PC-9 (cell line): Measurements from ENCODE around the gene IRF2BPL. TPM values are rescaled to one million over a fixed set of nuclear protein-coding genes. Genes with fewer than 3 reads are reported as not detected.

Source experiments
- Bru-seq: library from RNA; stranded (reverse); fragments of 400-500 nt; gene quantifications from one replicate; lab custom pipeline; 2021; lab: Mats Ljungman, UMichigan
- BruChase-seq, 2 experiments: library from RNA; stranded (reverse); fragments of 400-500 nt; gene quantifications; one replicate each; lab custom pipeline; 2021; lab: Mats Ljungman, UMichigan
- BruUV-seq: library from RNA; stranded (reverse); fragments of 400-500 nt; replicated peaks from 2 replicates; lab custom pipeline; 2021; lab: Mats Ljungman, UMichigan
- CTCF ChIA-PET: fragments of 300-600 bp; sonication (Branson Sonifier 250); formaldehyde crosslinking; loops from one replicate; lab custom pipeline; 2022; ENCODE audit warnings: antibody characterized with exemption; lab: Charles Lee
- POLR2A ChIA-PET: fragments of 300-600 bp; sonication (Branson Sonifier 250); formaldehyde crosslinking; loops from one replicate; lab custom pipeline; 2022; ENCODE audit warnings: antibody characterized with exemption; ENCODE audit not compliant: unreplicated experiment; lab: Charles Lee
- DNase-seq, 2 experiments: peaks; one replicate each; pipeline versions ENCODE4 v3.0.0 to v3.0.0-alpha.2; 2015 to 2022; ENCODE audit warnings: mixed read lengths in 1 of 2
- H2AFZ ChIP-seq: fragments of 200-600 bp; sonication (generic); 2 replicates; pipeline ENCODE4 v1.8.1; 2017; ENCODE audit warnings: antibody characterized with exemption
- H3F3A ChIP-seq: fragments of 200-600 bp; sonication (generic); 2 replicates; pipeline ENCODE4 v1.8.1; 2017; ENCODE audit warnings: antibody characterized with exemption, mild to moderate bottlenecking, low read depth; ENCODE audit not compliant: insufficient read depth
- H3K27ac ChIP-seq: fragments of 200-600 bp; sonication (generic); 2 replicates; pipeline ENCODE4 v1.6.1; 2016; ENCODE audit warnings: mixed run types
- H3K27me3 ChIP-seq: fragments of 200-600 bp; sonication (generic); 2 replicates; pipeline ENCODE4 v1.6.1; 2016; ENCODE audit warnings: low read depth, mixed run types; ENCODE audit not compliant: insufficient read depth
- H3K36me3 ChIP-seq: fragments of 200-600 bp; sonication (generic); 2 replicates; pipeline ENCODE4 v1.6.1; 2016; ENCODE audit warnings: low read depth, mixed run types
- H3K4me1 ChIP-seq: fragments of 200-600 bp; sonication (generic); replicated peaks from 2 replicates; pipeline ENCODE4 v1.6.1; 2016; ENCODE audit warnings: mixed run types; ENCODE audit not compliant: insufficient read depth
- H3K4me2 ChIP-seq: fragments of 200-600 bp; sonication (generic); 2 replicates; pipeline ENCODE4 v1.6.1; 2017; ENCODE audit warnings: mixed run types
- H3K4me3 ChIP-seq: fragments of 200-600 bp; sonication (generic); 2 replicates; pipeline ENCODE4 v1.6.1; 2016; ENCODE audit warnings: mixed run types
- H3K79me2 ChIP-seq: fragments of 200-600 bp; sonication (generic); 2 replicates; pipeline ENCODE4 v1.6.1; 2017; ENCODE audit warnings: low read depth, mixed run types
- H3K9me2 ChIP-seq: fragments of 200-600 bp; sonication (generic); 2 replicates; pipeline ENCODE4 v1.8.1; 2017; ENCODE audit warnings: mild to moderate bottlenecking; ENCODE audit not compliant: insufficient read depth
- H3K9me3 ChIP-seq: fragments of 200-600 bp; sonication (generic); 2 replicates; pipeline ENCODE4 v1.8.1; 2016; ENCODE audit warnings: low read depth; ENCODE audit not compliant: insufficient read depth
- H4K20me1 ChIP-seq: fragments of 200-600 bp; sonication (generic); 2 replicates; pipeline ENCODE4 v1.8.1; 2017; ENCODE audit not compliant: insufficient read depth
- EZH2 ChIP-seq: fragments of 200-600 bp; sonication (generic); IDR thresholded peaks from 2 replicates; pipeline ENCODE4 v1.8.0; 2017; ENCODE audit warnings: antibody characterized with exemption, low read depth
- intact Hi-C: fragments of 100-400 bp; cut with micrococcal nuclease; formaldehyde crosslinking; loops from one replicate; pipeline ENCODE4 v1.10.0; 2022; ENCODE audit not compliant: unreplicated experiment
- long read RNA-seq: library from polyadenylated mRNA; stranded (forward); transcript quantifications from one replicate; pipeline ENCODE4 v2.0.0, GENCODE V29; 2022
- total RNA-seq: library from RNA; stranded (reverse); gene quantifications from 2 replicates; pipeline ENCODE4 v1.2.3, GENCODE V29; 2021
- TF ChIP-seq, protein P1 (sequence below): fragments of 200-600 bp; sonication (generic); conservative IDR thresholded peaks from 2 replicates; pipeline ENCODE4 v1.6.1; 2017; ENCODE audit warnings: mixed run types, antibody characterized with exemption, mild to moderate bottlenecking, moderate library complexity

IRF2BPL gene
- total RNA-seq = 74.6 and 84.5 TPM in 2 replicates
- Bru-seq, nascent RNA = percentile 72 among the genes with signal in this experiment
- BruChase-seq, experiment 1, labeled RNA remaining after a 2-hour chase = percentile 96 among the genes with signal in this experiment
- percentile 76 among the genes with signal in this experiment for BruChase-seq, experiment 2, labeled RNA remaining after a 6-hour chase
- long read RNA-seq, full-length matches to known transcripts = 66 of 66 reads
- long read RNA-seq, partial matches to known transcripts = 0 of 66 reads
- long read RNA-seq, other reads (novel, unspliced or antisense) = 0 of 66 reads

DNA sequence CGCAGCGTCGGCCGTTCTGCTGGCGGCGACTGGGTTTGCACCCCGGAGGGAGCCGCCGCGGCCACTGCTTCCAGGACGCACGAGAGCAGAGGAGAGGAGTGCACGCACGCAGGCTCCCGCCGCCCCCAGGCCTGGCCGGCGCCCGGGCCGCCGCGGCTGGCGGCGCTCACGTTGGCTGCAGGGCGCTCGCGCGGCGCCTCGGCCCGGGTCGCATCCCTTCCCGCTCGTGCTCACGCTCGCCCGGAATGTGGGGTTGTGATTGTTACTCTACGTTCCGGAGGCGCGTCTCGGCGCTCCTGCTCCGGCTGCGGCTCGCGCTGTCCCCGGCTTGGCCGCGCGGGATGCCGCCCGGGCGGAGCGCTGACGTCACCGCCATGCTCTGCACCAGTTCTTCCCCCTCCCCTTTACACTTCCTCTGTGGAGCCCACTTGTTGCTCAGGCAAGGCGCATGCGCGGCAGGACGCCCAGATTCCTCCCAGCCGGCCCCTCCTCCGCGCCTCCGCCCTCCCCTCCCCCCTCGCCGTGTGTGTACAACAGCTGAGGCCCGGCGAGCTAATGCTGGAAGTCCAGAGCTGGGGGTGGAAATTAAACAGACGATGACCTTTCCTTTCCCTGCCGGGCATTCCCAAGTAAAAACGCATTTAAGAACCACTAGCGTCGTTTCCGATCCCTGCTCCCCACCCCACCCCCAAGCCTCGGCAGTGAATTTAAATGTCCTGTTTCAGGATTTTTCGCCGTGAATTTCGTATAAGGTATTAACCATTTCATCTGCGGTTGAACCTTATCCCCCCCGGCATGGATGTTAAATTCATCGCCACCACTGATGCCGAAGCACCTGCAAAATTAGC is at the start of gene IRF2BPL:
IRF2BPL (minus strand) TSS at position 325 of the 848 bp plus-strand sequence. CDS start 916 bp downstream, outside the sequence.
- Histone ChIP-seq H4K20me1 (peaks cover 13% of the 10 kb centered on the region), H3K4me1 (peaks cover 54% of the 10 kb centered on the region), H2AFZ (peak within 1 kb of the TSS; percentile 65), H3K79me2 (peaks cover 61% of the 10 kb centered on the region), H3K36me3 (peaks cover 16% of the 10 kb centered on the region), H3K27ac (peak within 1 kb of the TSS; percentile 88), H3K9me2 (no peaks in the 10 kb centered on the region), H3K4me2 (peak within 1 kb of the TSS; percentile 92), H3K27me3 (no peaks in the 10 kb centered on the region), H3F3A (peaks cover 62% of the 10 kb centered on the region), H3K4me3 (peak within 1 kb of the TSS; percentile 64), H3K9me3 (no peaks in the 10 kb centered on the region)
- intact Hi-C loops = loop anchor here (1.0 to 2.0 kb wide), 14 partner anchors 12 to 152 kb away; partner anchors contain the start of gene CIPC
- POLR2A ChIA-PET = interaction anchor here (0.5 to 0.9 kb wide), 19 partner anchors 12 to 1207 kb away, joined by 3 to 28 read pairs (median 5); no protein-coding TSS in a partner anchor
- BruUV-seq = TSS peak; percentile 14
- peak; percentile 97 to 100 for DNase-seq
- TF ChIP-seq, protein P1, sequence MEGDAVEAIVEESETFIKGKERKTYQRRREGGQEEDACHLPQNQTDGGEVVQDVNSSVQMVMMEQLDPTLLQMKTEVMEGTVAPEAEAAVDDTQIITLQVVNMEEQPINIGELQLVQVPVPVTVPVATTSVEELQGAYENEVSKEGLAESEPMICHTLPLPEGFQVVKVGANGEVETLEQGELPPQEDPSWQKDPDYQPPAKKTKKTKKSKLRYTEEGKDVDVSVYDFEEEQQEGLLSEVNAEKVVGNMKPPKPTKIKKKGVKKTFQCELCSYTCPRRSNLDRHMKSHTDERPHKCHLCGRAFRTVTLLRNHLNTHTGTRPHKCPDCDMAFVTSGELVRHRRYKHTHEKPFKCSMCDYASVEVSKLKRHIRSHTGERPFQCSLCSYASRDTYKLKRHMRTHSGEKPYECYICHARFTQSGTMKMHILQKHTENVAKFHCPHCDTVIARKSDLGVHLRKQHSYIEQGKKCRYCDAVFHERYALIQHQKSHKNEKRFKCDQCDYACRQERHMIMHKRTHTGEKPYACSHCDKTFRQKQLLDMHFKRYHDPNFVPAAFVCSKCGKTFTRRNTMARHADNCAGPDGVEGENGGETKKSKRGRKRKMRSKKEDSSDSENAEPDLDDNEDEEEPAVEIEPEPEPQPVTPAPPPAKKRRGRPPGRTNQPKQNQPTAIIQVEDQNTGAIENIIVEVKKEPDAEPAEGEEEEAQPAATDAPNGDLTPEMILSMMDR = no peak
- TF ChIP-seq EZH2 = no peak
- CTCF ChIA-PET = interaction anchor here (0.5 to 2.9 kb wide), 17 partner anchors 12 to 153 kb away, joined by 3 to 14 read pairs (median 5); no protein-coding TSS in a partner anchor

DNA sequence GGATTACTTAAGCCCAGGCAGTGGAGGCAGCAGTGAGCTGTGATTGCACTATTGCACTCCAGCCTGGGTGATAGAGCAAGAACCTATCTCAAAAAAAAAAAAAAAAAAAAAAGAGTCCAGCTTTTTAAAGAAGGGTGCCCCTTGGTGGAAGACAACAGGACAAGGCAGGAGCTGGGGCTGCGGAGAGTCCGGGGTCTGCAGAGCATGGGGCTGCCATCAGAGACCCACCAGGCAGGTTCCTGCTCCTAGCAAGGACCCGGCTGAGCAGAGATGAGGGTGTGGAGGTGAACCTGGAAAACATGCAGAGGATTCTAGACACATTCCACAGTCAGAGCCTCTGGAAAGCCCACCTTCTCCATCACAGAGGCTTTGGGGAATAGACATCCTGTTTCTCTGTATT is 48.5 kb upstream of the IRF2BPL start:
- Histone ChIP-seq H3K9me2 (no peaks in the 10 kb centered on the region), H3K79me2 (no peaks in the 10 kb centered on the region), H3K36me3 (no peaks in the 10 kb centered on the region), H3K4me3 (no peak overlapping the region), H3F3A (peaks cover 13% of the 10 kb centered on the region), H4K20me1 (no peaks in the 10 kb centered on the region), H3K27me3 (no peaks in the 10 kb centered on the region), H3K9me3 (no peaks in the 10 kb centered on the region), H3K27ac (no peak overlapping the region), H3K4me2 (no peak overlapping the region), H2AFZ (no peak overlapping the region), H3K4me1 (peaks cover 26% of the 10 kb centered on the region)
- no peak for TF ChIP-seq EZH2
- TF ChIP-seq, protein P1 = no peak
- ChIA-PET POLR2A (no interaction called here), CTCF (interaction anchor here (0.6 to 1.5 kb wide), 5 partner anchors 18 to 235 kb away, joined by 3 to 8 read pairs (median 4); no protein-coding TSS in a partner anchor)
- intact Hi-C loops = no loop called here
- BruUV-seq = no TSS peak
- no peak for DNase-seq

DNA sequence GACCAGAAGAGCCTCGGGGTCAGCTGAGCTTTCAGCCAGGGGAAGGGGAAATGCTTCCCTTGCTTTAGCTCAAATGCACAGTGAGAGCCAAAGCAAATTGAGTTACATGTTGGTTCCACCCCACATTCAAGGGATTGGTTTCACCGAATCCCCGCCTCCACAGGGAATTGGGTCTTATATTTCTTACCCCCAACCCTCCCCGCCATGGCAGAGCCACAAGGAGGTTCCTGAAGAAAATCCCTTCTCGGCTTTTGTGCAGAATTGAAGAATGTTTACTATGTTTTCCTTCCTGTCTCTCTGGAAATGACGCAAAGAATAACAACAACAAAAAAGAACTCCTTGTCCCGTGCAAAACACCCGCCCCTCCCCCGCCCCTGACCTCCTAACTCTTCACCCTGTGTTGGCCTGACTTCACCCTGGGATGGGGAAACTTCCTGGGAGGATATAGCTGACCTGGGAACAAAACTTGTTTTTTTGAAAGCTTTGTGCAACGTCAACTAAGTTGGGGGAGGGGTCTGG is 47.7 kb upstream of the IRF2BPL start:
- no peaks in the 10 kb centered on the region for H3K27me3 ChIP-seq
- no peaks in the 10 kb centered on the region for H3K79me2 ChIP-seq
- no peak for DNase-seq
- CTCF ChIA-PET = interaction anchor here (0.5 to 1.5 kb wide), 3 partner anchors 19 to 245 kb away, joined by 4 to 11 read pairs (median 8); partner anchors contain the start of genes GSTZ1 and POMT2
- H3K9me2 ChIP-seq = no peaks in the 10 kb centered on the region
- intact Hi-C loops = no loop called here
- POLR2A ChIA-PET = no interaction called here
- no peak overlapping the region for H3K4me3 ChIP-seq
- no peaks in the 10 kb centered on the region for H3K36me3 ChIP-seq
- H3F3A ChIP-seq = peaks cover 22% of the 10 kb centered on the region
- H3K4me1 ChIP-seq = peaks cover 35% of the 10 kb centered on the region
- no peak for TF ChIP-seq EZH2
- TF ChIP-seq, protein P1 = no peak
- BruUV-seq = no TSS peak
- peak overlapping the region; percentile 35; the same call in 1 of the 2 replicates for H3K4me2 ChIP-seq
- H2AFZ ChIP-seq = no peak overlapping the region
- H3K9me3 ChIP-seq = no peaks in the 10 kb centered on the region
- H3K27ac ChIP-seq = no peak overlapping the region
- no peaks in the 10 kb centered on the region for H4K20me1 ChIP-seq
